Astrocyte (in vitro differentiated cells and primary cell): Measurements from ENCODE around the gene CCSER1. TPM values are rescaled to one million over a fixed set of nuclear protein-coding genes. Genes with fewer than 3 reads are reported as not detected.

ENCODE experiments used
- DNase-seq: peaks from one replicate; pipeline ENCODE4 v3.0.0-alpha.2; 2010; ENCODE audit warnings: low read depth
- FAIRE-seq: peaks from 2 replicates; lab custom pipeline; 2011; peaks lifted over from hg19 to GRCh38; lab: Jason Lieb, UNC
- H2AFZ ChIP-seq: 2 replicates; pipeline ENCODE4 v1.6.0; 2012; ENCODE audit warnings: low read depth, low read length, inconsistent platforms
- H3K27ac ChIP-seq: 2 replicates; pipeline ENCODE4 v1.5.1; 2011; ENCODE audit warnings: low read depth, low read length, inconsistent platforms
- H3K27me3 ChIP-seq: 2 replicates; pipeline ENCODE4 v1.6.0; 2011; ENCODE audit warnings: low read length, inconsistent platforms; ENCODE audit not compliant: insufficient read depth
- H3K36me3 ChIP-seq: 2 replicates; pipeline ENCODE4 v1.5.1; 2011; ENCODE audit warnings: low read length, inconsistent platforms; ENCODE audit not compliant: insufficient read depth
- H3K4me1 ChIP-seq: 2 replicates; pipeline ENCODE4 v1.5.1; 2011; ENCODE audit warnings: low read length, inconsistent platforms; ENCODE audit not compliant: insufficient read depth
- H3K4me2 ChIP-seq: 2 replicates; pipeline ENCODE4 v1.6.0; 2012; ENCODE audit warnings: low read length, inconsistent platforms
- H3K4me3 ChIP-seq: 2 replicates; pipeline ENCODE4 v1.5.1; 2011; ENCODE audit warnings: low read depth, mild to moderate bottlenecking, low read length, inconsistent platforms; ENCODE audit not compliant: insufficient read depth
- H3K79me2 ChIP-seq: 2 replicates; pipeline ENCODE4 v1.6.0; 2012; ENCODE audit warnings: mild to moderate bottlenecking, low read length, inconsistent platforms; ENCODE audit not compliant: insufficient read depth
- H3K9ac ChIP-seq: 2 replicates; pipeline ENCODE4 v1.6.0; 2012; ENCODE audit warnings: mild to moderate bottlenecking, low read length, inconsistent platforms
- H3K9me3 ChIP-seq: 2 replicates; pipeline ENCODE4 v1.5.1; 2012; ENCODE audit warnings: low read depth, mild to moderate bottlenecking, low read length, inconsistent platforms; ENCODE audit not compliant: insufficient read depth
- H4K20me1 ChIP-seq: 2 replicates; pipeline ENCODE4 v1.6.0; 2012; ENCODE audit warnings: low read length, inconsistent platforms; ENCODE audit not compliant: insufficient read depth
- H3K27ac Mint-ChIP-seq: one replicate; pipeline ENCODE4 v1.8.0; 2021; ENCODE audit warnings: mild to moderate bottlenecking, mixed read lengths; ENCODE audit not compliant: unreplicated experiment
- H3K27me3 Mint-ChIP-seq: one replicate; pipeline ENCODE4 v1.8.0; 2021; ENCODE audit warnings: low read depth, mixed read lengths; ENCODE audit not compliant: unreplicated experiment
- H3K36me3 Mint-ChIP-seq: one replicate; pipeline ENCODE4 v1.8.0; 2021; ENCODE audit warnings: low read depth, mixed read lengths; ENCODE audit not compliant: unreplicated experiment
- H3K4me1 Mint-ChIP-seq: one replicate; pipeline ENCODE4 v1.8.0; 2021; ENCODE audit warnings: low read depth, mixed read lengths; ENCODE audit not compliant: unreplicated experiment
- H3K4me3 Mint-ChIP-seq: one replicate; pipeline ENCODE4 v1.8.0; 2021; ENCODE audit warnings: mild to moderate bottlenecking, moderate library complexity, mixed read lengths; ENCODE audit not compliant: unreplicated experiment
- H3K9me3 Mint-ChIP-seq: one replicate; pipeline ENCODE4 v1.8.0; 2021; ENCODE audit warnings: mild to moderate bottlenecking, mixed read lengths; ENCODE audit not compliant: unreplicated experiment
- CTCF ChIP-seq: IDR thresholded peaks from 2 replicates; pipeline ENCODE4 v1.5.1; 2011; ENCODE audit warnings: low read depth, mild to moderate bottlenecking, inconsistent platforms, low read length, moderate library complexity; ENCODE audit not compliant: insufficient read depth
- EZH2 ChIP-seq: IDR thresholded peaks from 2 replicates; pipeline ENCODE4 v1.6.1; 2012; ENCODE audit warnings: mild to moderate bottlenecking, low read length, inconsistent platforms; ENCODE audit not compliant: insufficient read depth
- total RNA-seq: library from RNA; stranded (reverse); gene quantifications from 2 replicates; pipeline ENCODE4 v1.2.1, GENCODE V29; 2021

The CCSER1 gene
- total RNA-seq, 1 donor from 2014 or later, result 2.2 TPM

GRCh38 chr4:91359041-91360031, 1232.1 kb downstream of the CCSER1 start:
- no peak overlapping the region for H2AFZ ChIP-seq
- Mint-ChIP-seq H3K27me3 (no peaks in the 10 kb centered on the region), H3K9me3 (no peaks in the 10 kb centered on the region), H3K4me3 (no peak overlapping the region), H3K4me1 (no peaks in the 10 kb centered on the region), H3K36me3 (no peaks in the 10 kb centered on the region), H3K27ac (no peak overlapping the region)
- H3K36me3 ChIP-seq, result no peaks in the 10 kb centered on the region
- H3K27ac ChIP-seq, result no peak overlapping the region
- TF ChIP-seq EZH2, result no peak
- no peak for TF ChIP-seq CTCF
- no peaks in the 10 kb centered on the region for H3K9me3 ChIP-seq
- no peaks in the 10 kb centered on the region for H3K27me3 ChIP-seq
- DNase-seq, result no peak
- no peak for FAIRE-seq
- H4K20me1 ChIP-seq, result no peaks in the 10 kb centered on the region
- no peaks in the 10 kb centered on the region for H3K4me1 ChIP-seq
- H3K4me2 ChIP-seq, result no peak overlapping the region
- H3K79me2 ChIP-seq, result no peaks in the 10 kb centered on the region
- H3K4me3 ChIP-seq, result no peak overlapping the region
- no peak overlapping the region for H3K9ac ChIP-seq

GRCh38 chr4:91362125-91362524, 1234.9 kb downstream of the CCSER1 start:
- H3K27ac Mint-ChIP-seq, result no peak overlapping the region
- FAIRE-seq (no peak), DNase-seq (no peak)
- H3K36me3 Mint-ChIP-seq, result no peaks in the 10 kb centered on the region
- Histone ChIP-seq H3K4me2 (no peak overlapping the region), H3K27ac (no peak overlapping the region), H4K20me1 (no peaks in the 10 kb centered on the region), H3K4me3 (no peak overlapping the region), H3K4me1 (no peaks in the 10 kb centered on the region), H3K27me3 (no peaks in the 10 kb centered on the region), H3K79me2 (no peaks in the 10 kb centered on the region), H3K9ac (no peak overlapping the region), H3K9me3 (no peaks in the 10 kb centered on the region), H3K36me3 (no peaks in the 10 kb centered on the region), H2AFZ (no peak overlapping the region)
- H3K4me1 Mint-ChIP-seq, result no peaks in the 10 kb centered on the region
- no peaks in the 10 kb centered on the region for H3K27me3 Mint-ChIP-seq
- no peaks in the 10 kb centered on the region for H3K9me3 Mint-ChIP-seq
- TF ChIP-seq CTCF, result no peak
- TF ChIP-seq EZH2, result no peak
- no peak overlapping the region for H3K4me3 Mint-ChIP-seq

GRCh38 chr4:91366554-91366953, 1239.4 kb downstream of the CCSER1 start:
- Mint-ChIP-seq H3K4me1 (no peaks in the 10 kb centered on the region), H3K27me3 (no peaks in the 10 kb centered on the region), H3K4me3 (no peak overlapping the region), H3K36me3 (no peaks in the 10 kb centered on the region), H3K27ac (no peak overlapping the region), H3K9me3 (no peaks in the 10 kb centered on the region)
- no peaks in the 10 kb centered on the region for H3K79me2 ChIP-seq
- TF ChIP-seq CTCF, result no peak
- no peak for TF ChIP-seq EZH2
- H3K4me3 ChIP-seq, result no peak overlapping the region
- H3K4me1 ChIP-seq, result no peaks in the 10 kb centered on the region
- no peaks in the 10 kb centered on the region for H3K27me3 ChIP-seq
- H3K4me2 ChIP-seq, result no peak overlapping the region
- H4K20me1 ChIP-seq, result no peaks in the 10 kb centered on the region
- no peak overlapping the region for H3K27ac ChIP-seq
- H3K9me3 ChIP-seq, result no peaks in the 10 kb centered on the region
- H3K36me3 ChIP-seq, result no peaks in the 10 kb centered on the region
- FAIRE-seq (no peak), DNase-seq (no peak)
- no peak overlapping the region for H3K9ac ChIP-seq
- no peak overlapping the region for H2AFZ ChIP-seq
